K562 (cell line): ENCODE data around the gene DLGAP1. TPM values are rescaled to one million over a fixed set of nuclear protein-coding genes. Genes with fewer than 3 reads are reported as not detected.

Experiments
- ATAC-seq: fragments of 200-7000 bp; cut with Tn5 transposase; 3 replicates; pipeline ENCODE4 v1.9.1; 2020; ENCODE audit warnings: moderate library complexity
- BruUV-seq: library from RNA; stranded (reverse); fragments of 400-500 nt; replicated peaks from 2 replicates; lab custom pipeline; 2021; lab: Mats Ljungman, UMichigan
- CTCF ChIA-PET: fragments of 300-600 bp; formaldehyde crosslinking; extraction: SDS; loops from one replicate; lab custom pipeline; 2021; ENCODE audit warnings: low intra/inter-chr PET ratio; lab: Yijun Ruan, JAX
- POLR2A ChIA-PET: fragments of 300-600, 350-650 bp; sonication (Branson Sonifier 250); formaldehyde crosslinking; extraction: SDS; loops from one replicate; lab custom pipeline; 2021; ENCODE audit warnings: antibody characterized with exemption, inconsistent platforms; lab: Yijun Ruan, JAX
- DNase-seq, 4 experiments: peaks; one replicate each; pipeline versions ENCODE4 v3.0.0 to v3.0.0-alpha.2; 2011 to 2018; ENCODE audit warnings: low spot score in 3 of 4, mixed read lengths in 3 of 4; ENCODE audit errors: extremely low read depth in 1 of 4
- FAIRE-seq: peaks from 2 replicates; lab custom pipeline; 2011; peaks lifted over from hg19 to GRCh38; lab: Jason Lieb, UNC
- H2AFZ ChIP-seq: 2 replicates; pipeline ENCODE4 v1.6.0; 2011; ENCODE audit warnings: low read depth, low read length, control low read depth, inconsistent platforms
- H3K27ac ChIP-seq: fragments of 200-600 bp; 3 replicates; pipeline ENCODE4 v1.8.0; 2011; ENCODE audit warnings: low read depth, mild to moderate bottlenecking, control low read depth, inconsistent platforms, low read length, moderate library complexity, mixed read lengths; ENCODE audit errors: extremely low read depth
- H3K27me3 ChIP-seq, 2 experiments: fragments of 300-600 bp in 1 of 2; 2 replicates in 1 of 2; 3 replicates in 1 of 2; pipeline versions ENCODE4 v1.6.0 to v1.8.0; 2011; ENCODE audit warnings: inconsistent platforms in 2 of 2, low read length in 2 of 2, mild to moderate bottlenecking in 1 of 2, mixed read lengths in 1 of 2, moderate library complexity in 1 of 2; ENCODE audit not compliant: control insufficient read depth in 2 of 2, insufficient read depth in 2 of 2
- H3K36me3 ChIP-seq: fragments of 300-600 bp; 3 replicates; pipeline ENCODE4 v1.8.0; 2011; ENCODE audit warnings: mild to moderate bottlenecking, low read length, inconsistent platforms; ENCODE audit not compliant: control insufficient read depth, insufficient read depth
- H3K4me1 ChIP-seq, 2 experiments: fragments of 200-600 bp in 1 of 2; replicated peaks in 1 of 2; 2 replicates in 1 of 2; 3 replicates in 1 of 2; pipeline versions ENCODE4 v1.5.1 to v1.8.0; 2011; ENCODE audit warnings: inconsistent platforms in 2 of 2, low read length in 2 of 2, mild to moderate bottlenecking in 1 of 2, mixed read lengths in 1 of 2, moderate library complexity in 1 of 2; ENCODE audit not compliant: control insufficient read depth in 2 of 2, insufficient read depth in 2 of 2
- H3K4me2 ChIP-seq: 2 replicates; pipeline ENCODE4 v1.6.1; 2011; ENCODE audit warnings: low read length, control low read depth, inconsistent platforms, mixed read lengths; ENCODE audit not compliant: insufficient read depth
- H3K4me3 ChIP-seq: fragments of 200-600 bp; sonication (generic), shearing (Covaris generic); 2 replicates; pipeline ENCODE4 v1.5.1; 2016; ENCODE audit warnings: control low read depth, inconsistent platforms
- H3K79me2 ChIP-seq: fragments of 200-600 bp; 3 replicates; pipeline ENCODE4 v1.8.0; 2011; ENCODE audit warnings: low read length, inconsistent platforms; ENCODE audit not compliant: control insufficient read depth, insufficient read depth
- H3K9ac ChIP-seq, 2 experiments: 2 replicates each; pipeline versions ENCODE4 v1.6.0 to v1.6.1; 2011; ENCODE audit warnings: low read depth in 2 of 2, low read length in 2 of 2, control low read depth in 1 of 2, inconsistent platforms in 1 of 2, mild to moderate bottlenecking in 1 of 2, mixed read lengths in 1 of 2; ENCODE audit not compliant: insufficient read depth in 1 of 2
- H3K9me1 ChIP-seq: one replicate; pipeline ENCODE4 v1.6.0; 2011; ENCODE audit warnings: inconsistent platforms, mild to moderate bottlenecking, low read length, moderate library complexity; ENCODE audit not compliant: control insufficient read depth, insufficient read depth
- H3K9me3 ChIP-seq: replicated peaks from 2 replicates; pipeline ENCODE4 v1.5.1; 2011; ENCODE audit warnings: low read depth, low read length, inconsistent platforms; ENCODE audit not compliant: control insufficient read depth, insufficient read depth
- H4K20me1 ChIP-seq: replicated peaks from 2 replicates; pipeline ENCODE4 v1.6.1; 2011; ENCODE audit warnings: low read length, inconsistent platforms, mixed read lengths; ENCODE audit not compliant: control insufficient read depth, insufficient read depth
- DDX20 ChIP-seq: fragments of 450-650 bp; IDR thresholded peaks from 2 replicates; pipeline ENCODE4 v1.6.1; 2016; ENCODE audit warnings: missing genetic modification characterization, low read depth, mild to moderate bottlenecking, missing compliant biosample characterization, moderate library complexity
- DMBX1 ChIP-seq: fragments of 250-450 bp; sonication (Bioruptor Pico); IDR thresholded peaks from 2 replicates; pipeline ENCODE4 v1.8.0; 2022; ENCODE audit warnings: inconsistent platforms, mild to moderate bottlenecking, moderate library complexity, borderline replicate concordance
- MTF1 ChIP-seq: fragments of 250-450 bp; sonication (Bioruptor Pico); IDR thresholded peaks from 2 replicates; pipeline ENCODE4 v1.9.0; 2021; ENCODE audit warnings: moderate library complexity, mild to moderate bottlenecking, inconsistent platforms, borderline replicate concordance
- RBM15 ChIP-seq: fragments of 200-400 bp; formaldehyde crosslinking; IDR thresholded peaks from 2 replicates; pipeline ENCODE4 v1.6.1; 2018; ENCODE audit warnings: mild to moderate bottlenecking, low read length, moderate library complexity; ENCODE audit not compliant: insufficient read depth
- RBM39 ChIP-seq: fragments of 200-400 bp; formaldehyde crosslinking; optimal IDR thresholded peaks from 2 replicates; pipeline ENCODE3; 2018; ENCODE audit warnings: low read depth, low read length
- TBP ChIP-seq: optimal IDR thresholded peaks from 2 replicates; pipeline ENCODE3; 2011; ENCODE audit warnings: low read depth, low read length, improper control_type of control experiment
- ZEB2 ChIP-seq: fragments of 450-650 bp; IDR thresholded peaks from 2 replicates; pipeline ENCODE4 v1.6.1; 2016
- ZFPM2 ChIP-seq: fragments of 250-450 bp; sonication (Bioruptor Pico); IDR thresholded peaks from 2 replicates; pipeline ENCODE4 v1.5.1; 2022; ENCODE audit warnings: mild to moderate bottlenecking
- ZNF239 ChIP-seq: fragments of 250-450 bp; sonication (Bioruptor Pico); IDR thresholded peaks from 2 replicates; pipeline ENCODE4 v1.4.0; 2020; ENCODE audit warnings: mild to moderate bottlenecking
- in situ Hi-C: fragments of 300-500 bp; cut with MboI; formaldehyde crosslinking; loops from 4 replicates; pipeline ENCODE4 v1.15.0; 2018; ENCODE audit warnings: inconsistent platforms, mixed read lengths
- intact Hi-C: fragments of 100-400 bp; cut with micrococcal nuclease; formaldehyde crosslinking; loops from 2 replicates; pipeline ENCODE4 v1.14.2; 2022
- polyA plus RNA-seq, 8 experiments: library from polyadenylated mRNA; depleted of rRNA in 4 of 8; stranded (reverse) in 5 of 8; unstranded in 3 of 8; fragments of >200 nt; fragmentation: Nextera tagmentation in 2 of 8; fragmentation: Illumina TruSeq in 1 of 8; extraction: Ambion mirVana in 2 of 8; extraction: Trizol in 1 of 8; gene quantifications; 2 replicates each; pipeline versions ENCODE4 v1.2.1 to v1.2.3, GENCODE V29; 2011 to 2014; ENCODE audit warnings: inconsistent platforms in 1 of 8, missing spikeins in 1 of 8
- total RNA-seq, 7 experiments: library from RNA; depleted of rRNA in 6 of 7; stranded (reverse); fragments of >200 nt in 6 of 7; fragmentation: Illumina TruSeq in 2 of 7; extraction: Trizol in 2 of 7; gene quantifications; 2 replicates each; pipeline versions ENCODE4 v1.2.1 to v1.2.3, GENCODE V29; 2011 to 2021; ENCODE audit warnings: low replicate concordance in 1 of 7

The DLGAP1 gene
- total and polyA plus RNA-seq, 9 of the 15 experiments (the other 6 are each of a cell fraction or from before 2014, with no cell fraction given), result 0.04 to 0.22 (median 0.08) TPM

DNA sequence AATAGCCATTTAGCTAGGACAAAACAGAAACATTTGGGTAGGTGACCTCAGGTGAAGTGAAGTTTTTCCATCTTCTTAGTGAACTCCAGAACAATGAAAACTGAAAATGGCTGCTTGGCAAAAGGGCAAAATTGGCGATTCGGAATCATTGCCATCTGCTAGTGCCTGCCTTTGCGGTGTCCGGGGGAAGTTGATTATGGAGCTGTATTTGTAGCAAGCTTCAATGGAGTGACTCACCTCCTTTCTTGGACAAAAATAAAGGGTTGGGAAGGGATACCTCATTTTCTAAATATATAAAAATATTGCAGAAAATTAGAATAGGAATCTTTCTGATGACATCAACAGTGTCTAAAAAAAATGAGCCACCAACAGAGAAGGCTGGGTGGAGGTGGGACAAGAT lies 544.6 kb downstream of the DLGAP1 start (continued):
- no peak for TF ChIP-seq DMBX1
- TF ChIP-seq DDX20 (tag), result no peak
- no peak for TF ChIP-seq TBP
- no peak for TF ChIP-seq ZNF239
- no peak for TF ChIP-seq MTF1
- no peak for TF ChIP-seq RBM15
- TF ChIP-seq RBM39, result no peak
- TF ChIP-seq ZEB2, result no peak

DNA sequence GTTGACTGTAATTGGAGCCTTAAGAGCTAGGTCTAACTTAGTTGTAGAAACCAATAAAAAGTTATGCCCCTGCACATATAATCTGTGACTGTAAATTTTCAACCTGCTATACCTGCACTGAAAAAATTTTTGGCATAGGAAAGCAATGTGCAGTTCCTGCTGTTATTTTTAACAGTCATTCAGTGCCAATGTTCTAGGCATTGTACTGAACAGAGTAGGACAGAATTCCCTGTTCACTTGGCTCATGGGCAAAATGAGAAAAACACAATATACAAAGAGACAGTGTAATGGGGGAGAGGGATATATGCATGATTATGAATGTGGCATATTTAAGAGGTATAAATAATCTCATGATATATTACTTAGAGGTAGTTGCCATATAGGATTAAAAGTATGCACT lies 547.2 kb downstream of the DLGAP1 start:
- no peaks in the 10 kb centered on the region for H3K4me1 ChIP-seq
- BruUV-seq, result no TSS peak
- no peaks in the 10 kb centered on the region for H4K20me1 ChIP-seq
- H3K4me3 ChIP-seq, result no peak overlapping the region
- CTCF ChIA-PET, result no interaction called here
- no peak overlapping the region for H2AFZ ChIP-seq
- no peak overlapping the region for H3K27ac ChIP-seq
- no peaks in the 10 kb centered on the region for H3K27me3 ChIP-seq
- no peaks in the 10 kb centered on the region for H3K36me3 ChIP-seq
- H3K9me1 ChIP-seq, result no peaks in the 10 kb centered on the region
- no peak overlapping the region for H3K4me2 ChIP-seq
- intact Hi-C loops, result no loop called here
- TF ChIP-seq ZFPM2 (CRISPR knock-in tag) (no peak), DMBX1 (no peak)
- ATAC-seq (no peak), FAIRE-seq (no peak), DNase-seq (no peak)
- no peaks in the 10 kb centered on the region for H3K9me3 ChIP-seq
- H3K9ac ChIP-seq, result no peak overlapping the region
- POLR2A ChIA-PET, result no interaction called here
- in situ Hi-C loops, result no loop called here
- no peaks in the 10 kb centered on the region for H3K79me2 ChIP-seq
